ENCODE data around the gene ARPP21.
"Not testable (repeated sequence)": the region's sequence is repeated elsewhere in the genome, so short reads cannot be mapped to it uniquely, and the experiment has no call there.

The ARPP21 gene

DNA sequence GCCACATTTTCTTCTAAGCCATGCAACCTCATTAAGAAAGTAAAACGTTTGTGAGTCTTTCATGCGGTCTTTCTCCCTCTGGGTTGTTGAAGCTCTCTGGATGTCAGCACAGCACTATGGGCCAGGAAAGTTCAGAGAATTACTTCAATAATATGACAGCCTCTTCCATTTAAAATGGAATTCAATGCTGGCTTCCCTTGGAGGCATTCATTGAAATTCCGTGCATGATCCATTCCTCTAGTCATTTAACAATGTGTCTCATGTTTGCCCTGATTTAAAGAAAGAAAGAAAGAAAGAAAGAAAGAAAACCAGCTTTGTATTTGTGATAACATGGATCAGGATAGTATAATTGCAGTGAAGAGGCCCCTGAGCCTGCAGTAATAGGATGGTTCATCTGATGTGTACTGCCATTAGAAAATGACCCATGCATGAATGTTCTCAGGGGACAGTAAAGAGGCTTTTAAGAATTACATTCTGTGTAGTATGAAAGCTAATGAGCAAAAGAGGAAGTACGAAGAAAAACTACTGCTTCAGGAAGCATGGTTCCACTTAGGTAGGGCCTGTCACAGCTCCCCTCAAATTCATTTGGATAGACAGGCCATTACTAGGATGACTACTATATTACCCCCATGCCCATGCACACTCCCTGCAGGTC, 146.0 kb downstream of the ARPP21 start:
- Histone ChIP-seq H3K4me1 (ENCODE audit: control insufficient read depth in 1 of 2, insufficient read depth in 2 of 2, low read length in 2 of 2) (no peaks in the 10 kb centered on the region), H3K36me3 (ENCODE audit: control insufficient read depth in 1 of 2, insufficient read depth in 2 of 2, low read length in 2 of 2) (no peaks in the 10 kb centered on the region), H3K4me3 (ENCODE audit: low read depth in 1 of 2, low read length in 2 of 2) (no peak overlapping the region), H3K27me3 (ENCODE audit: low read depth, low read length) (no peaks in the 10 kb centered on the region), H3K9me3 (ENCODE audit: control insufficient read depth in 1 of 2, low read length in 2 of 2) (no peaks in the 10 kb centered on the region), H3K27ac (ENCODE audit: low read length) (no peak overlapping the region)

DNA sequence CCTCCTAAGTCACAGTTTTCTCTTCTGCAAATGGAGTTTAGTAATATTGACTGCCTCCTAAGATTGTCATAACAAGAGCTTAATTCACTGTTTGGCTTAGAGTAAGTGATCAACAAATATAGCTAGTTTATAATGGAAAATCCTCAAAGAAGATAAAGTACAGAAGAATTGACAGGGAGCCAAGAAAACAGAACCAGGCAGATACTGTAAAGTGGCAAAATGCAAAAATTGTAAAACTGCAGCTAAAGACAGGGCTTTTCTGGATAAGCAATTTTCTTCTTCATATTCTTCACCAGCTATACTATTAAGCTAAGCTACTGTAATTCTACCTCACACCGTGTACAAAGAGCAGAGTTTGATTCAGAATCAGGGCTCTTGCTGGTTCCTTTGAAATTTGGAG, 148.6 kb downstream of the ARPP21 start:
- no peak overlapping the region for H3K27ac ChIP-seq (ENCODE audit: low read length)
- no peaks in the 10 kb centered on the region for H3K9me3 ChIP-seq (ENCODE audit: control insufficient read depth in 1 of 2, low read length in 2 of 2)
- H3K27me3 ChIP-seq (ENCODE audit: low read depth, low read length), result no peaks in the 10 kb centered on the region
- no peaks in the 10 kb centered on the region for H3K4me1 ChIP-seq (ENCODE audit: control insufficient read depth in 1 of 2, insufficient read depth in 2 of 2, low read length in 2 of 2)
- H3K4me3 ChIP-seq (ENCODE audit: low read depth in 1 of 2, low read length in 2 of 2), result no peak overlapping the region
- no peaks in the 10 kb centered on the region for H3K36me3 ChIP-seq (ENCODE audit: control insufficient read depth in 1 of 2, insufficient read depth in 2 of 2, low read length in 2 of 2)

DNA sequence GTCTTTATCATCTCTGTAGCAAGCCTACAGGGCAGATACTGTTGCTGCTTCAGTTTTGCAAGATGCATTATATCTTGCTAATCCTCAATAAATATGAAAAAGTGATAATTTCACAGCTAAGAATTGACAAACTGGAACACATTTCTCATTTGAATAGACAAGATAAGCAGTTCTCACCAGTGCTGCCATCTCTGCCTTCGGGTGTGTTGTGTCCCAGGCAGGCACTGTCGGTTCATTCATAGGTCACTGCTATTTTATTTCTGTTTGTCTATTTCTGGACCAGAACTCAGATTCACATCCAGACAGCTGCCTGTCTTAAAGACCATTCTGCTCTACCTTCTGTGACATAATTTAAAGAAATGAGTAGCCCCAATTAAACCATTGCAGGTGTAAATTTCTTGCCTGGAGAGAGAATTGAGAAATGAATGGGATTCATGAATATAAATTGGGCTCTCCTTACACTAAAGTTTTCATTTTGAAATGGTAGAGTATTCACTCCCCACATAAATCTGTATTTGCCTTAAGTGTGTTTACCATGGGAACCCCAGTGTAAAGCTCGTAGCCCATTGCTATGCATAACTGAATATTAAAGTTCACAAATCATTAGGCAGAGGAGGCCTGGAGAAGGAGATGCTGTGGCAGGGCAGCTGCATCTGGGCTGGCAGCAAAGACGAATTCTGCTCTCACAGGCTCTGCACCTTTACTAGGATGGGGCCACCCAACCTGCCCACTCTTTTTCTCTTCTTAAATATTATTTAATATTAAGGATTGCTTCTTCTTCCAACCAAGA, 149.9 kb downstream of the ARPP21 start:
- Histone ChIP-seq H3K4me3 (ENCODE audit: low read depth in 1 of 2, low read length in 2 of 2) (no peak overlapping the region), H3K27me3 (ENCODE audit: low read depth, low read length) (no peaks in the 10 kb centered on the region), H3K9me3 (ENCODE audit: control insufficient read depth in 1 of 2, low read length in 2 of 2) (no peaks in the 10 kb centered on the region), H3K4me1 (ENCODE audit: control insufficient read depth in 1 of 2, insufficient read depth in 2 of 2, low read length in 2 of 2) (no peaks in the 10 kb centered on the region), H3K27ac (ENCODE audit: low read length) (no peak overlapping the region), H3K36me3 (ENCODE audit: control insufficient read depth in 1 of 2, insufficient read depth in 2 of 2, low read length in 2 of 2) (no peaks in the 10 kb centered on the region)

DNA sequence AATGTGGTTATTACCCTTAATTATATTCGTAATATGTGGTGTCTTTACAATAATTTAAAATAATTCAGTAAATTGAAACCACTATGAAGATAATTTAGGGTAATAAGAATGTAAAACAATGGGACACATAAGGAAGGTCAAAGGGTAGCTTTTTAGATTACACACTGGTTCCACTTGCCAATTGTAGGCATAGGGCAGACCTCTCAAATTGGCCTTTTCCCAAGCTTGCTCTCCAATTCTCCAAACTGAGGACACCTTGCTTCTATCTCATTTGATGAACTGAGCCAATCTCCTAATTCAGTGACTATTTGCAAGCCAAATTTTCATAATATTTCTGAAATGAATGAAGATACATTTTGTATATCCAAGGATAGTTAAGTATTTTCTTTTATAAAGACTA, 151.4 kb downstream of the ARPP21 start:
- Histone ChIP-seq H3K27me3 (ENCODE audit: low read depth, low read length) (no peaks in the 10 kb centered on the region), H3K4me3 (ENCODE audit: low read depth in 1 of 2, low read length in 2 of 2) (no peak overlapping the region), H3K27ac (ENCODE audit: low read length) (no peak overlapping the region), H3K36me3 (ENCODE audit: control insufficient read depth in 1 of 2, insufficient read depth in 2 of 2, low read length in 2 of 2) (no peaks in the 10 kb centered on the region), H3K9me3 (ENCODE audit: control insufficient read depth in 1 of 2, low read length in 2 of 2) (no peaks in the 10 kb centered on the region), H3K4me1 (ENCODE audit: control insufficient read depth in 1 of 2, insufficient read depth in 2 of 2, low read length in 2 of 2) (no peaks in the 10 kb centered on the region)

DNA sequence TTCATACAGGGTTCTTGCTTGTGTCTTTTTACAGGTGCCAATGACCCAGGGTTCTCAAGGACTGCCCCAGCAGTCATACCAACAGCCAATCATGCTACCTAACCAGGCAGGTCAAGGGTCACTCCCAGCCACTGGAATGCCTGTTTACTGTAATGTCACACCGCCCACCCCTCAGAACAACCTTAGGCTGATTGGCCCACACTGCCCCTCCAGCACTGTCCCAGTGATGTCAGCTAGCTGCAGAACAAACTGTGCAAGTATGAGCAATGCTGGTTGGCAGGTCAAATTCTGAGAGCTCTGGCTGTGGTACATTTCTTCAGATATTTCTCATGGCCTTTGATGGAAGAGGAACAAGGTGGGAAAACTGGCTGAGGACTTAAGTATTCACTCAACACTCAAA, 154.3 kb downstream of the ARPP21 start:
- H3K4me3 ChIP-seq (ENCODE audit: low read depth in 1 of 2, low read length in 2 of 2), result no peak overlapping the region
- no peaks in the 10 kb centered on the region for H3K27me3 ChIP-seq (ENCODE audit: low read depth, low read length)
- H3K36me3 ChIP-seq (ENCODE audit: control insufficient read depth in 1 of 2, insufficient read depth in 2 of 2, low read length in 2 of 2), result no peaks in the 10 kb centered on the region
- H3K9me3 ChIP-seq (ENCODE audit: control insufficient read depth in 1 of 2, low read length in 2 of 2), result no peaks in the 10 kb centered on the region
- no peaks in the 10 kb centered on the region for H3K4me1 ChIP-seq (ENCODE audit: control insufficient read depth in 1 of 2, insufficient read depth in 2 of 2, low read length in 2 of 2)
- no peak overlapping the region for H3K27ac ChIP-seq (ENCODE audit: low read length)

DNA sequence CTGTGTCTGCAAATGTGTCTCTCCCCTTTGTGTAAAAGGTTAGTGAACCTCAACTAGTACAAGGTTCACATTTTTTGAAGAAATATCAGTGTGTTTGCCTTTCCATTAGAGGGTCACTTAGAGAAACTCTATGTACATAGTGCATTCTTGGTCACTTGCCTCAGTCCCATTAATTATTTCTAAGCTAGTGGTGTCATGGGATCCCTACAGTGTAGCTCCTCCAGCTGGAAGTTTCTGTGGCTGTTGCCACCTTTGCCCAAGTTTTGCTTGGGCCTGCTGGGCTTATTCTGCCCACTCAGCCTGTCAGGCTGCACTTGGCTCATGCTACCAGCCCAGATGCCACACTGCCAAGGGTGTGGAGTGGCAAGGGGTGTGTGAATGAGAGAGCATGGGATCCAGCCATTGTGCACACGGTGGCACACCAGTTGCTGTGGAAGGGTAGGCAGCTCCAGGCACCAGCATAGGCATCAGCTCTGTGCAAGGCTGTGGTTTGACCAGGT, 161.7 kb downstream of the ARPP21 start:
- H3K27ac ChIP-seq (ENCODE audit: low read length), result no peak overlapping the region
- H3K36me3 ChIP-seq (ENCODE audit: control insufficient read depth in 1 of 2, insufficient read depth in 2 of 2, low read length in 2 of 2), result no peaks in the 10 kb centered on the region
- H3K4me3 ChIP-seq (ENCODE audit: low read depth in 1 of 2, low read length in 2 of 2), result no peak overlapping the region
- H3K27me3 ChIP-seq (ENCODE audit: low read depth, low read length), result no peaks in the 10 kb centered on the region
- H3K4me1 ChIP-seq (ENCODE audit: control insufficient read depth in 1 of 2, insufficient read depth in 2 of 2, low read length in 2 of 2), result no peaks in the 10 kb centered on the region
- no peaks in the 10 kb centered on the region for H3K9me3 ChIP-seq (ENCODE audit: control insufficient read depth in 1 of 2, low read length in 2 of 2)

DNA sequence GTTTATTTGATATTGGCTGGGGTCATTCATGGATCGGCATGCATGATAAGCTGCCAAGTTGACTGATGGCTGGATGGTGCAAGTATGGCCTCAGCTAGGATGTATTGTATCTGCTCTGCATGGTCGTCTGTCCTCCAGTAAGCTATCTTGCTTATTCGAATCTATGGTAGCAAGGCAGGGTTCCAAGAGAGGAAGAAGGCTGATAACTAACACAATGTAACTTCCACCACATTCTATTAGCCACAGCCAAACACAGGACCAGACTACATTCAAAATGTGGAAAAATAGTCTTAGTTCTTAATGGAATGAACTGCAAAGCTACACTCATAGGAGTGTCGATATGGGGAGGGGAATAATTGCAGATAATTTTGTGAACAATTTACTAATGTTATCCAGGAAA, 175.2 kb downstream of the ARPP21 start:
- H3K9me3 ChIP-seq (ENCODE audit: control insufficient read depth in 1 of 2, low read length in 2 of 2), result no peaks in the 10 kb centered on the region
- H3K27me3 ChIP-seq (ENCODE audit: low read depth, low read length), result no peaks in the 10 kb centered on the region
- no peaks in the 10 kb centered on the region for H3K4me1 ChIP-seq (ENCODE audit: control insufficient read depth in 1 of 2, insufficient read depth in 2 of 2, low read length in 2 of 2)
- H3K27ac ChIP-seq (ENCODE audit: low read length), result no peak overlapping the region
- no peak overlapping the region for H3K4me3 ChIP-seq (ENCODE audit: low read depth in 1 of 2, low read length in 2 of 2)
- no peaks in the 10 kb centered on the region for H3K36me3 ChIP-seq (ENCODE audit: control insufficient read depth in 1 of 2, insufficient read depth in 2 of 2, low read length in 2 of 2)

DNA sequence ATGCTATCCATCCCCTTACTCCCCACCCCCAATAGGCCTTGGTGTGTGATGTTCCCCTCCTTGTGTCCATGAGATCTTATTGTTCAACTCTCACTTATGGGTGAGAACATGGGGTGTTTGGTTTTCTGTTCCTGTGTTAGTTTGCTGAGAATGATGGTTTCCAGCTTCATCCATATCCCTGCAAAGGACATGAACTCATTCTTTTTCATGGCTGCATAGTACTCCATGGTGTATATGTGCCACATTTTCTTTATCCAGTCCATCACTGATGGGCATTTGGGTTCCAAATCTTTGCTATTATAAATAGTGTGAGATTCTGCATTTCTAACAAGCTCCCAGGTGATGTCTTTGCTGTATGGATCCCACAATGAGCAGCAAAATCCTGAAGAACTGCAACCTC, 176.5 kb downstream of the ARPP21 start:
- not testable (repeated sequence) for H3K9me3 ChIP-seq (ENCODE audit: control insufficient read depth in 1 of 2, low read length in 2 of 2); H3K27me3 ChIP-seq (ENCODE audit: low read depth, low read length); H3K4me1 ChIP-seq (ENCODE audit: control insufficient read depth in 1 of 2, insufficient read depth in 2 of 2, low read length in 2 of 2); H3K4me3 ChIP-seq (ENCODE audit: low read depth in 1 of 2, low read length in 2 of 2); H3K27ac ChIP-seq (ENCODE audit: low read length); H3K36me3 ChIP-seq (ENCODE audit: control insufficient read depth in 1 of 2, insufficient read depth in 2 of 2, low read length in 2 of 2)

DNA sequence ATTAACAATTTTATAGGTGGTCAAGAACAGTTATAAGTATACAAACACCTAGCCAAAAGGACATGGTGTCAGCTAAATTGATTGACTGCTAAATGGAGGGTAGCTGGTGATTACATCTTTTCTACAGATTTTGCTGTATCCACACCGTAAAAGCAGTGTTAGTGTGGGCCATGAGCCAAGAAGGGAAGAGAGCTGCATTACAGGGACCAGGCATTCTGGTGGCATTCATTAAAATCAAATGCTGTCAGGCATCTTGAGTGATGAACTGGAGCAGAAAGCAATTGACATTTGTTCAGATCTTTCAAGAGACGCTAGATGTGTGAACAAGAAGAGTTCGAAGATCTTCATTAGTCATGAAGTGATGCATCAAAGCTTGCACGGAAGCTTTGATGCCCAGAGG, 177.9 kb downstream of the ARPP21 start:
- Histone ChIP-seq H3K27ac (ENCODE audit: low read length) (no peak overlapping the region), H3K36me3 (ENCODE audit: control insufficient read depth in 1 of 2, insufficient read depth in 2 of 2, low read length in 2 of 2) (no peaks in the 10 kb centered on the region), H3K9me3 (ENCODE audit: control insufficient read depth in 1 of 2, low read length in 2 of 2) (no peaks in the 10 kb centered on the region), H3K4me3 (ENCODE audit: low read depth in 1 of 2, low read length in 2 of 2) (no peak overlapping the region), H3K4me1 (ENCODE audit: control insufficient read depth in 1 of 2, insufficient read depth in 2 of 2, low read length in 2 of 2) (no peaks in the 10 kb centered on the region), H3K27me3 (ENCODE audit: low read depth, low read length) (no peaks in the 10 kb centered on the region)

DNA sequence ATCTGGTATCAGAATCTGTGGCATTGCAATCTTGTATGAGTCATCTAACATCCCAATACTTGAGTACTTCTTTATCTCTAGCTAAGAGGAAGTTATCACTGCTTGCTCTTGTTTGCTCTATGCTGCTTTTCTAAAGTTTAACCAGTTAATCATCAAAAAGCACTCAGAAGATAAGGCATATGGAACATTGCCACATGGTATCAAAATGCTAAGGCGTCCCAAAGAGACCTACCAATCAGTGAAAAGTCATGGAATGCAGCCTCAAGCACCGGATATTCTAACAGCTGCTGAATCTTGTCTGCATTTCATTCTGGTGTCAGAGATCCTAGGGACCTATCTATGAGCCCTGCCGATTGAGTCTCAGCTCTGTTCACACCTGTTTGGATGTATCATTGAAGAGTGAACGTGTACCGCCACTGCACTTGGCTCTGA, 192.8 kb downstream of the ARPP21 start:
- Histone ChIP-seq H3K4me1 (ENCODE audit: control insufficient read depth in 1 of 2, insufficient read depth in 2 of 2, low read length in 2 of 2) (no peaks in the 10 kb centered on the region), H3K27me3 (ENCODE audit: low read depth, low read length) (no peaks in the 10 kb centered on the region), H3K27ac (ENCODE audit: low read length) (no peak overlapping the region), H3K4me3 (ENCODE audit: low read depth in 1 of 2, low read length in 2 of 2) (no peak overlapping the region), H3K36me3 (ENCODE audit: control insufficient read depth in 1 of 2, insufficient read depth in 2 of 2, low read length in 2 of 2) (no peaks in the 10 kb centered on the region), H3K9me3 (ENCODE audit: control insufficient read depth in 1 of 2, low read length in 2 of 2) (no peaks in the 10 kb centered on the region)
